ENCODE results near the gene MYBPH. TPM values are rescaled to one million over a fixed set of nuclear protein-coding genes. Genes with fewer than 3 reads are reported as not detected.

Gene MYBPH
- total and polyA plus RNA-seq, 2 experiments from 2014 or later = not detected

- H3K79me2 ChIP-seq (replicated peaks; ENCODE audit: insufficient read depth) = no peaks in the 10 kb centered on the region
- no peaks in the 10 kb centered on the region for H4K20me1 ChIP-seq (replicated peaks; ENCODE audit: insufficient read depth)
- H3K9me2 ChIP-seq (ENCODE audit: insufficient read depth) = 0 out of 2 replicates have a peak, but pooled peaks cover 5% of the 10 kb centered on the region
- peaks cover 33% of the 10 kb centered on the region for H3K4me1 Mint-ChIP-seq
- ATAC-seq (no peak), DNase-seq (ENCODE audit: low spot score) (no peak)
- no peak for TF ChIP-seq CREB1 (CRISPR knock-in tag; IDR thresholded peaks at IDR 0.05; ENCODE audit: low read depth)
- no peak overlapping the region for H3K27ac ChIP-seq (ENCODE audit: low read depth)
- H3F3A ChIP-seq (replicated peaks; ENCODE audit: low read depth) = no peaks in the 10 kb centered on the region
- no peaks in the 10 kb centered on the region for H3K36me3 ChIP-seq (ENCODE audit: insufficient read depth)
- H3K4me2 ChIP-seq = no peak overlapping the region
- H3K4me3 Mint-ChIP-seq = no peak overlapping the region
- H3K9me3 Mint-ChIP-seq = no peaks in the 10 kb centered on the region
- H3K27me3 ChIP-seq (ENCODE audit: insufficient read depth) = no peaks in the 10 kb centered on the region
- H3K36me3 Mint-ChIP-seq (ENCODE audit: low read depth) = no peaks in the 10 kb centered on the region
- no peak overlapping the region for H3K27ac Mint-ChIP-seq
- peaks cover 17% of the 10 kb centered on the region for H3K4me1 ChIP-seq (ENCODE audit: insufficient read depth)
- no peak overlapping the region for H2AFZ ChIP-seq
- H3K27me3 Mint-ChIP-seq (ENCODE audit: insufficient read depth, low read depth, poor library complexity) = no peaks in the 10 kb centered on the region
- no peak overlapping the region for H3K4me3 ChIP-seq
These were observed 13.1 kb upstream of the MYBPH start for GRCh38 chr1:203188686-203189232.

- Histone ChIP-seq H3K4me1 (ENCODE audit: insufficient read depth) (peaks cover 17% of the 10 kb centered on the region), H3K79me2 (replicated peaks; ENCODE audit: insufficient read depth) (no peaks in the 10 kb centered on the region), H3K27me3 (ENCODE audit: insufficient read depth) (no peaks in the 10 kb centered on the region), H2AFZ (peak overlapping the region; percentile 98), H3K4me2 (0 out of 2 replicates have a peak overlapping the region, but pooled peaks have one; percentile 66), H3K4me3 (no peak overlapping the region), H3K27ac (ENCODE audit: low read depth) (no peak overlapping the region), H4K20me1 (replicated peaks; ENCODE audit: insufficient read depth) (no peaks in the 10 kb centered on the region), H3K9me2 (ENCODE audit: insufficient read depth) (0 out of 2 replicates have a peak, but pooled peaks cover 5% of the 10 kb centered on the region), H3K36me3 (ENCODE audit: insufficient read depth) (no peaks in the 10 kb centered on the region), H3F3A (replicated peaks; ENCODE audit: low read depth) (no peaks in the 10 kb centered on the region)
- ATAC-seq (no peak), DNase-seq (ENCODE audit: low spot score) (no peak)
- Mint-ChIP-seq H3K27me3 (ENCODE audit: insufficient read depth, low read depth, poor library complexity) (no peaks in the 10 kb centered on the region), H3K27ac (no peak overlapping the region), H3K4me3 (no peak overlapping the region), H3K4me1 (peaks cover 33% of the 10 kb centered on the region), H3K9me3 (no peaks in the 10 kb centered on the region), H3K36me3 (ENCODE audit: low read depth) (no peaks in the 10 kb centered on the region)
- no peak for TF ChIP-seq ZNF114 (CRISPR knock-in tag; IDR thresholded peaks at IDR 0.05)
- TF ChIP-seq EZH2phosphoT487 (IDR thresholded peaks at IDR 0.05; ENCODE audit: unreplicated experiment) = no peak
- TF ChIP-seq STAT1 (IDR thresholded peaks at IDR 0.05; ENCODE audit: unreplicated experiment) = no peak
- TF ChIP-seq REST (IDR thresholded peaks at IDR 0.05; ENCODE audit: unreplicated experiment) = no peak
- no peak for TF ChIP-seq EZH2 (IDR thresholded peaks at IDR 0.05; ENCODE audit: low read depth, unreplicated experiment)
- TF ChIP-seq ZNF462 (CRISPR knock-in tag; IDR thresholded peaks at IDR 0.05) = no peak
- no peak for TF ChIP-seq JUNB (IDR thresholded peaks at IDR 0.05; ENCODE audit: unreplicated experiment)
- no peak for TF ChIP-seq ETS1 (IDR thresholded peaks at IDR 0.05)
These were observed 12.2 kb upstream of the MYBPH start for GRCh38 chr1:203187689-203188264.
